K562 (cell line): ENCODE measurements around the gene CYP21A2. TPM values are rescaled to one million over a fixed set of nuclear protein-coding genes. Genes with fewer than 3 reads are reported as not detected.

Experiments used
- ELK1 ChIP-seq: sonication (generic); formaldehyde crosslinking; IDR thresholded peaks from 2 replicates; pipeline ENCODE4 v1.8.1; 2022; ENCODE audit warnings: missing genetic modification reagents
- HDGF ChIP-seq: fragments of 450-650 bp; IDR thresholded peaks from 2 replicates; pipeline ENCODE4 v1.6.1; 2016
- HNRNPUL1 ChIP-seq: fragments of 200-400 bp; formaldehyde crosslinking; IDR thresholded peaks from 2 replicates; pipeline ENCODE4 v1.6.1; 2017; ENCODE audit warnings: low read length
- IRF2 ChIP-seq: sonication (generic); formaldehyde crosslinking; IDR thresholded peaks from 2 replicates; pipeline ENCODE4 v1.8.1; 2022; ENCODE audit warnings: mild to moderate bottlenecking, missing genetic modification reagents
- IRF9 ChIP-seq: fragments of 450-650 bp; IDR thresholded peaks from 2 replicates; pipeline ENCODE4 v1.6.1; 2016; ENCODE audit warnings: missing biosample characterization, missing genetic modification characterization
- MEIS2 ChIP-seq: fragments of 450-650 bp; IDR thresholded peaks from 2 replicates; pipeline ENCODE4 v1.6.1; 2014; ENCODE audit warnings: mild to moderate bottlenecking; ENCODE audit not compliant: partially characterized antibody
- NCOA4 ChIP-seq: fragments of 450-650 bp; IDR thresholded peaks from 2 replicates; pipeline ENCODE4 v1.6.1; 2018; ENCODE audit warnings: mild to moderate bottlenecking; ENCODE audit not compliant: partially characterized antibody
- NR2C1 ChIP-seq, 2 experiments: fragments of 450-650 bp; IDR thresholded peaks; 2 replicates each; pipeline ENCODE4 v1.6.1; 2017; ENCODE audit warnings: mild to moderate bottlenecking in 2 of 2, antibody characterized with exemption in 1 of 2, inconsistent platforms in 1 of 2, missing compliant biosample characterization in 1 of 2, missing genetic modification characterization in 1 of 2
- RB1 ChIP-seq: fragments of 450-650 bp; IDR thresholded peaks from 2 replicates; pipeline ENCODE4 v1.6.1; 2017; ENCODE audit warnings: low read depth, mild to moderate bottlenecking
- SRF ChIP-seq, 2 experiments: fragments of 250-450, 450-650 bp in 1 of 2; sonication (Bioruptor Pico) in 1 of 2; sonication (generic) in 1 of 2; formaldehyde crosslinking; IDR thresholded peaks; 2 replicates each; pipeline versions ENCODE4 v1.5.0 to v1.5.1; 2020 to 2022; ENCODE audit warnings: mild to moderate bottlenecking in 1 of 2, missing genetic modification reagents in 1 of 2
- TAF1 ChIP-seq: IDR thresholded peaks from 2 replicates; pipeline ENCODE4 v1.6.1; 2011; ENCODE audit warnings: mild to moderate bottlenecking, low read length, moderate library complexity; ENCODE audit not compliant: insufficient read depth, control insufficient read depth, severe bottlenecking; ENCODE audit errors: extremely low read depth
- THRAP3 ChIP-seq: fragments of 450-650 bp; IDR thresholded peaks from 2 replicates; pipeline ENCODE4 v1.6.1; 2016; ENCODE audit warnings: mild to moderate bottlenecking, inconsistent platforms, borderline replicate concordance
- VEZF1 ChIP-seq: fragments of 200-800 bp; sonication (Bioruptor generic); IDR thresholded peaks from 2 replicates; pipeline ENCODE4 v1.6.1; 2017; ENCODE audit warnings: missing genetic modification characterization, missing compliant biosample characterization
- ZKSCAN3 ChIP-seq: fragments of 250-450 bp; sonication (Bioruptor Pico); IDR thresholded peaks from 2 replicates; pipeline ENCODE4 v1.4.0; 2020
- ZNF184 ChIP-seq: sonication (generic); formaldehyde crosslinking; IDR thresholded peaks from 2 replicates; pipeline ENCODE4 v1.5.0; 2020; ENCODE audit warnings: missing genetic modification reagents
- ZNF232 ChIP-seq: sonication (generic); formaldehyde crosslinking; IDR thresholded peaks from 2 replicates; pipeline ENCODE4 v1.8.0; 2022; ENCODE audit warnings: mild to moderate bottlenecking, missing genetic modification reagents
- ZNF431 ChIP-seq: sonication (generic); formaldehyde crosslinking; IDR thresholded peaks from 2 replicates; pipeline ENCODE4 v1.8.0; 2022; ENCODE audit warnings: mild to moderate bottlenecking, missing genetic modification reagents
- ZNF445 ChIP-seq: fragments of 250-450 bp; sonication (Bioruptor Pico); IDR thresholded peaks from 2 replicates; pipeline ENCODE4 v1.4.0; 2020; ENCODE audit warnings: low read depth, mild to moderate bottlenecking, moderate library complexity
- ZNF639 ChIP-seq, 2 experiments: fragments of 200-800 bp in 1 of 2; sonication (Bioruptor generic) in 1 of 2; sonication (generic) in 1 of 2; formaldehyde crosslinking in 1 of 2; IDR thresholded peaks in 1 of 2; conservative IDR thresholded peaks in 1 of 2; 2 replicates each; pipeline versions ENCODE4 v1.5.0 to v1.6.1; 2016 to 2020; ENCODE audit warnings: missing compliant biosample characterization in 1 of 2, missing genetic modification characterization in 1 of 2, missing genetic modification reagents in 1 of 2
- polyA plus RNA-seq, 8 experiments: library from polyadenylated mRNA; depleted of rRNA in 4 of 8; stranded (reverse) in 5 of 8; unstranded in 3 of 8; fragments of >200 nt; fragmentation: Nextera tagmentation in 2 of 8; fragmentation: Illumina TruSeq in 1 of 8; extraction: Ambion mirVana in 2 of 8; extraction: Trizol in 1 of 8; gene quantifications; 2 replicates each; pipeline versions ENCODE4 v1.2.1 to v1.2.3, GENCODE V29; 2011 to 2014; ENCODE audit warnings: inconsistent platforms in 1 of 8, missing spikeins in 1 of 8
- total RNA-seq, 7 experiments: library from RNA; depleted of rRNA in 6 of 7; stranded (reverse); fragments of >200 nt in 6 of 7; fragmentation: Illumina TruSeq in 2 of 7; extraction: Trizol in 2 of 7; gene quantifications; 2 replicates each; pipeline versions ENCODE4 v1.2.1 to v1.2.3, GENCODE V29; 2011 to 2021; ENCODE audit warnings: low replicate concordance in 1 of 7
- TF ChIP-seq, protein P1 (sequence below), 2 experiments: fragments of 450-650 bp in 1 of 2; sonication (generic) in 1 of 2; formaldehyde crosslinking in 1 of 2; IDR thresholded peaks in 1 of 2; conservative IDR thresholded peaks in 1 of 2; 2 replicates each; pipeline versions ENCODE4 v1.6.1 to v1.8.1; 2016 to 2023; ENCODE audit warnings: mild to moderate bottlenecking in 2 of 2, moderate library complexity in 2 of 2, inconsistent platforms in 1 of 2, missing genetic modification reagents in 1 of 2

CYP21A2 gene
- total and polyA plus RNA-seq, 9 of the 15 experiments (the other 6 are each of a cell fraction or from before 2014, with no cell fraction given), result 0.03 to 1.4 (median 0.19) TPM

GRCh38 chr6:32047855-32048766, 9.9 kb downstream of the CYP21A2 start (continued):
- TF ChIP-seq ZNF639 (CRISPR knock-in tag; conservative IDR thresholded peaks at IDR 0.05 in 1 of 2, IDR thresholded peaks at IDR 0.05 in 1 of 2) (no peak), NCOA4 (no peak), VEZF1 (CRISPR knock-in tag) (no peak), ZNF445 (no peak), ZKSCAN3 (no peak), SRF (CRISPR knock-in tag; IDR thresholded peaks at IDR 0.05) (no peak), THRAP3 (no peak), ZNF232 (no peak), ELK1 (no peak), ZNF431 (CRISPR knock-in tag) (no peak), MEIS2 (peak; percentile 68), IRF2 (CRISPR knock-in tag) (no peak), RB1 (peak; percentile 75; the same call in 1 of the 2 replicates), TAF1 (peak; percentile 29), ZNF184 (CRISPR knock-in tag) (no peak), HDGF (no peak), HNRNPUL1 (no peak), IRF9 (tag) (no peak), NR2C1 (IDR thresholded peaks at IDR 0.05) (no peak), NR2C1 (tag; IDR thresholded peaks at IDR 0.05) (no peak)
- TF ChIP-seq, protein P1, sequence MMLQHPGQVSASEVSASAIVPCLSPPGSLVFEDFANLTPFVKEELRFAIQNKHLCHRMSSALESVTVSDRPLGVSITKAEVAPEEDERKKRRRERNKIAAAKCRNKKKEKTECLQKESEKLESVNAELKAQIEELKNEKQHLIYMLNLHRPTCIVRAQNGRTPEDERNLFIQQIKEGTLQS (IDR thresholded peaks at IDR 0.05), result no peak
- TF ChIP-seq, protein P1 (CRISPR knock-in tag; conservative IDR thresholded peaks at IDR 0.05), result peak; percentile 54; the same call in 1 of the 2 replicates
